Subcutaneous abdominal adipose tissue (tissue), 5 donors: Measurements from ENCODE around the gene ITGA11.

Source experiments
- H3K27ac ChIP-seq: one replicate; pipeline ENCODE4 v1.7.0; 2013; ENCODE audit warnings: low read depth, mild to moderate bottlenecking, inconsistent platforms, low read length, moderate library complexity
- H3K27me3 ChIP-seq, 5 donors: one replicate each; pipeline ENCODE4 v1.7.0; 2013; ENCODE audit warnings: low read length in 5 of 5, inconsistent platforms in 1 of 5; ENCODE audit not compliant: control insufficient read depth in 5 of 5, insufficient read depth in 4 of 5
- H3K36me3 ChIP-seq, 5 donors: one replicate each; pipeline ENCODE4 v1.7.0; 2013; ENCODE audit warnings: low read length in 5 of 5; ENCODE audit not compliant: control insufficient read depth in 5 of 5, insufficient read depth in 5 of 5
- H3K4me1 ChIP-seq, 5 donors: one replicate each; pipeline ENCODE4 v1.7.0; 2013; ENCODE audit warnings: low read length in 5 of 5, mild to moderate bottlenecking in 3 of 5, moderate library complexity in 1 of 5; ENCODE audit not compliant: control insufficient read depth in 5 of 5, insufficient read depth in 5 of 5
- H3K4me3 ChIP-seq, 5 donors: one replicate each; pipeline ENCODE4 v1.7.0; 2013; ENCODE audit warnings: low read length in 5 of 5, low read depth in 1 of 5
- H3K9ac ChIP-seq, 5 donors: one replicate each; pipeline ENCODE4 v1.7.0; 2013; ENCODE audit warnings: low read length in 5 of 5, mild to moderate bottlenecking in 4 of 5, moderate library complexity in 3 of 5
- H3K9me3 ChIP-seq, 5 donors: one replicate each; pipeline ENCODE4 v1.7.0; 2013; ENCODE audit warnings: low read length in 5 of 5; ENCODE audit not compliant: control insufficient read depth in 5 of 5
- donor health status: healthy.
- donor health status: healthy.
- donor health status: healthy.
- donor health status: healthy.
- donor health status: healthy.

Gene ITGA11

DNA sequence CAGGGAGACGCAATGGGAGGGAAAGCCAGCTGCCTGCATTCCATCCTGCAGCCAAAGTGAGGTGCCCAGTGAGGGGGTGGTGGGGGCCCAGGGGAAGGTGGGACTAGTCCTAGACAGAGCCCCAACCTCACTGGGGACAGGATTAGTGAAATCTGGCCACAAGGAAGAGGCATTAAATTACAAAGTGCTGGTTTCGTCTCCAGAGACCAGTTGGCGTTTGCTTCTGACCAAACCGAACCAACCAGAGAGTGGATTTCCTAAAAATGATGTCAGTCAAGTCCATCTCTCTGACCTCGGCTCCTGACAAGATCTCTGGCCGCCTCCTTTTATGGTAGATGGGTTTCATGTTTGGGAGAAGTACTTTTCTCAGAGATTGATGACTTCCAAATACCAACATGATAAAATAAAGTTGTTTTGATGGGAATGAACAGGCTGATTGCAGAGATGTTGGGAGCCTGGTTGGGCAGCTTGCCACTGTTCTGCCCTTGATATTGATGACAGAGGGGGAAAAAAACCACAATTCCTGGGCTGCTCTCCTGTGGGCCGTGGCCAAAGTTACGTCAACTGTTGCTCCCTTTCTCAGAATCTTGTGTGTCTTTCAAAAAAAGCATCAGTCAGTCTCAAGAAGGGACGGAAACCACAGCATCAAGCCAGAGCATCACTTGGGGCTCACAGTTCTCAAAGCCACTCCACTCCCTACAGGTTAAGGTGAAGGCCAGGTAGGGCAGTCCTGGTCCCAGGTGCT is 24.6 kb downstream of the ITGA11 start:
- Histone ChIP-seq H3K27me3 (peaks cover 0 to 3% (median 0%) of the 10 kb centered on the region in 5 donors), H3K9me3 (peaks cover 0 to 6% (median 0%) of the 10 kb centered on the region in 5 donors), H3K27ac (no peak overlapping the region), H3K9ac (no peak overlapping the region), H3K4me3 (no peak overlapping the region), H3K36me3 (peaks cover 0 to 4% (median 0%) of the 10 kb centered on the region in 5 donors), H3K4me1 (no peaks in the 10 kb centered on the region)

- no peak overlapping the region for H3K4me3 ChIP-seq
- H3K27ac ChIP-seq, result no peak overlapping the region
- H3K4me1 ChIP-seq, result no peaks in the 10 kb centered on the region
- H3K9me3 ChIP-seq, result peaks cover 0 to 6% (median 0%) of the 10 kb centered on the region in 5 donors
- no peak overlapping the region for H3K9ac ChIP-seq
- H3K36me3 ChIP-seq, result peaks cover 0 to 4% (median 0%) of the 10 kb centered on the region in 5 donors
- H3K27me3 ChIP-seq, result peaks cover 0 to 3% (median 0%) of the 10 kb centered on the region in 5 donors
Measured at GRCh38 chr15:68405378-68406250, 26.3 kb downstream of the ITGA11 start.

DNA sequence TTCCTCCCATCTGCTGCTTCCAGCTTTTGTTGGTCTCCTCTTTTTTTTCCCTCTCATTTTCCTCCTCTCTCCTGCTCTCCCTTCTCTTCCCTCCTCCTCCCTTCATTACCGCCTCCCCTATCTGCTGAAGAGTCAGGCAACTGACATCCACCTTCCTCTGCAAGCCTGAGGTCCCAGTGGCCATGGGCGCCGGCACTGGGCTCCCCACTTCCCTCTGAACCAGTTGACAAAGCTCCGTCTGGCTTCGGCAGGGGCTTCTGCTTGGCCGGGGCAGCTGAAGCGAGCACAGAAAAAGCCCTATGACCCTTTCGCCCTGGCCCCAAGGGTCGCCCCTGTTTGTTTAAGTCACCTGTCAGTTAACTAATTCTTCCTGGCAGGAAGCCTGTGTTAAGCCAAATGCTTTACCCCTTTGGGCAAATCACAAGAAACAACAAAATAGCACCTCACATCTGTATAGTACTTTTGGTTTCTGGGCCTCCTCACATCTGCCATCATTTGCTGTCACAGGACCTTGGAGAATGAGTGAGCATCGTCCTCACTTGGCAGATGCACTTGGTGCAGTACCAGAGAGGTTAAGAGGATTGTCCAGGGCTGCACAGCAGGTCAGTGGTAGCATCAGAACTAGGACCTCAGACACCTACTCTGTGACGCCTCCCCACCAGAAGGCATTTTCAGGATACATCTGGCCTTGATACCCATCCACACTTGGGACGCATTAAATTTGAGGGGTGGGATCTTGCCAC is 27.7 kb downstream of the ITGA11 start:
- Histone ChIP-seq H3K9me3 (peaks cover 0 to 6% (median 0%) of the 10 kb centered on the region in 5 donors), H3K4me1 (no peaks in the 10 kb centered on the region), H3K36me3 (peaks cover 0 to 4% (median 0%) of the 10 kb centered on the region in 5 donors), H3K4me3 (no peak overlapping the region), H3K27ac (no peak overlapping the region), H3K27me3 (peaks cover 0 to 3% (median 0%) of the 10 kb centered on the region in 5 donors), H3K9ac (no peak overlapping the region)

- Histone ChIP-seq H3K4me1 (no peaks in the 10 kb centered on the region), H3K4me3 (no peak overlapping the region), H3K9ac (no peak overlapping the region), H3K9me3 (peaks cover 0 to 6% (median 0%) of the 10 kb centered on the region in 5 donors), H3K36me3 (peaks cover 0 to 4% (median 0%) of the 10 kb centered on the region in 5 donors), H3K27ac (no peak overlapping the region), H3K27me3 (peaks cover 0 to 3% (median 0%) of the 10 kb centered on the region in 5 donors)
Measured at GRCh38 chr15:68403161-68403941, 28.6 kb downstream of the ITGA11 start.

GRCh38 chr15:68402432-68403160 is 29.4 kb downstream of the ITGA11 start:
- H3K9me3 ChIP-seq, result peaks cover 0 to 6% (median 0%) of the 10 kb centered on the region in 5 donors
- H3K36me3 ChIP-seq, result peaks cover 0 to 4% (median 0%) of the 10 kb centered on the region in 5 donors
- H3K27me3 ChIP-seq, result peaks cover 0 to 3% (median 0%) of the 10 kb centered on the region in 5 donors
- H3K4me3 ChIP-seq, result no peak overlapping the region
- H3K27ac ChIP-seq, result no peak overlapping the region
- H3K9ac ChIP-seq, result no peak overlapping the region
- H3K4me1 ChIP-seq, result no peaks in the 10 kb centered on the region

GRCh38 chr15:68401496-68402431 is 30.2 kb downstream of the ITGA11 start:
- no peak overlapping the region for H3K27ac ChIP-seq
- no peak overlapping the region for H3K9ac ChIP-seq
- H3K9me3 ChIP-seq, result peaks cover 0 to 6% (median 0%) of the 10 kb centered on the region in 5 donors
- H3K4me1 ChIP-seq, result no peaks in the 10 kb centered on the region
- peaks cover 0 to 4% (median 0%) of the 10 kb centered on the region in 5 donors for H3K36me3 ChIP-seq
- H3K4me3 ChIP-seq, result no peak overlapping the region
- H3K27me3 ChIP-seq, result no peaks in the 10 kb centered on the region

DNA sequence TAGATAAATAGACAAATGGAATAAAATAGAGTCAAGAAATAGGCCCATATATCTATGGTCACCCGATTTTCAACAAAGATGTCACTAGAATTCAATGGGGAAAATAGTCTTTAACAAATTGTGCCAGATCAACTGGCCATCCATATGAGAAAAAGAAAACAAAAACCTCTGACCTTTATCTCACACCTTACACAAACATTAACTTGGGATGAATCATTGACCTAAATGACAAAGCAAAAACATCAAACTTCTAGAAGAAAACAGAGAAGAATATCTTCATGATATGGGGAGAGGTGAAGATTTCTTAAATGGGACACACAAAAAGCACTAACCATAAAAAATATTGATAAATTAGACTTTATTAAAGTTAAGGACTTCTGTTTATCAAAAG is 31.9 kb downstream of the ITGA11 start:
- Histone ChIP-seq H3K27ac (no peak overlapping the region), H3K4me3 (no peak overlapping the region), H3K4me1 (no peaks in the 10 kb centered on the region), H3K9me3 (peaks cover 0 to 6% (median 0%) of the 10 kb centered on the region in 5 donors), H3K9ac (no peak overlapping the region), H3K27me3 (no peaks in the 10 kb centered on the region), H3K36me3 (no peaks in the 10 kb centered on the region)
